Stomach (tissue), 4 donors: ENCODE measurements around the gene WDR45B.

Experiments
- CTCF ChIP-seq, 7 experiments: fragments of 450-650 bp in 4 of 7; fragments of 200-600 bp in 3 of 7; sonication (generic) in 3 of 7; IDR thresholded peaks; one replicate each; pipeline ENCODE4 v1.5.1; 2016 to 2019; ENCODE audit warnings: antibody characterized with exemption in 7 of 7, control low read depth in 2 of 7, mild to moderate bottlenecking in 1 of 7
- EP300 ChIP-seq: sonication (generic); formaldehyde crosslinking; IDR thresholded peaks from one replicate; pipeline ENCODE4 v1.6.1; 2017; ENCODE audit warnings: antibody characterized with exemption
- POLR2A ChIP-seq, 4 donors: fragments of 450-650 bp; IDR thresholded peaks; one replicate each; pipeline ENCODE4 v1.6.1; 2016; ENCODE audit warnings: antibody characterized with exemption in 4 of 4, control low read depth in 2 of 4, mild to moderate bottlenecking in 1 of 4, moderate library complexity in 1 of 4
- POLR2AphosphoS5 ChIP-seq, 3 donors: sonication (generic); formaldehyde crosslinking; IDR thresholded peaks; one replicate each; pipeline ENCODE4 v1.6.1; 2016; ENCODE audit warnings: antibody characterized with exemption in 3 of 3

GRCh38 chr17:82582213-82582612 lies 66.0 kb downstream of the WDR45B start:
- TF ChIP-seq CTCF (IDR thresholded peaks at IDR 0.05) (no peak), POLR2A (IDR thresholded peaks at IDR 0.05) (no peak), POLR2AphosphoS5 (IDR thresholded peaks at IDR 0.05) (no peak), EP300 (no peak)
